ENCODE measurements around the gene CSNK2B. TPM values are rescaled to one million over a fixed set of nuclear protein-coding genes. Genes with fewer than 3 reads are reported as not detected.

Gene CSNK2B
- total and polyA plus RNA-seq, 9 of the 15 experiments (the other 6 are each of a cell fraction or from before 2014, with no cell fraction given), result 120 to 1,126 (median 529) TPM

GRCh38 chr6:31659649-31660380 lies 6.1 kb upstream of the CSNK2B start (continued):
- TF ChIP-seq SRF (CRISPR knock-in tag; IDR thresholded peaks at IDR 0.05) (no peak), ETV6 (IDR thresholded peaks at IDR 0.05; ENCODE audit: borderline replicate concordance in 1 of 2, low read depth in 2 of 2, low read length in 1 of 2) (no peak), ETV6 (CRISPR knock-in tag; IDR thresholded peaks at IDR 0.05; ENCODE audit: borderline replicate concordance) (peak; percentile 6; the same call in 1 of the 2 replicates), ZBTB11 (CRISPR knock-in tag; IDR thresholded peaks at IDR 0.05) (peak in 1 of 3 experiments; percentile 22; a peak in 1 of 6 replicates), ZNF165 (CRISPR knock-in tag; IDR thresholded peaks at IDR 0.05; ENCODE audit: borderline replicate concordance) (peak; percentile 90), FUS (optimal IDR thresholded peaks at IDR 0.05; ENCODE audit: low read depth, low read length) (no peak)
